A549 (cell line): ENCODE results near the gene FSTL4. TPM values are rescaled to one million over a fixed set of nuclear protein-coding genes. Genes with fewer than 3 reads are reported as not detected.

Experiments
- ATAC-seq, 2 experiments: fragments of 200-7000 bp in 1 of 2; fragments of >200 bp in 1 of 2; cut with Nextera tagmentation in 1 of 2; cut with Tn5 transposase in 1 of 2; 3 replicates each; pipeline versions ENCODE4 v1.8.0 to v1.9.1; 2018 to 2020; ENCODE audit warnings: mild to moderate bottlenecking in 1 of 2, moderate library complexity in 1 of 2
- CTCF ChIA-PET: fragments of 300-600 bp; sonication (Branson Sonifier 250); formaldehyde crosslinking; extraction: SDS; loops from one replicate; lab custom pipeline; 2021; ENCODE audit warnings: antibody characterized with exemption, inconsistent platforms; lab: Yijun Ruan, JAX
- POLR2A ChIA-PET: fragments of 350-600 bp; formaldehyde crosslinking; extraction: SDS; loops from one replicate; lab custom pipeline; 2021; ENCODE audit warnings: antibody characterized with exemption, inconsistent platforms; lab: Yijun Ruan, JAX
- DNase-seq, 2 experiments: peaks; one replicate each; pipeline versions ENCODE4 v3.0.0 to v3.0.0-alpha.2; 2011 to 2016; ENCODE audit warnings: low read depth in 1 of 2, low spot score in 1 of 2
- FAIRE-seq: peaks from 2 replicates; lab custom pipeline; 2011; peaks lifted over from hg19 to GRCh38; lab: Jason Lieb, UNC
- H3K27ac ChIP-seq, 2 experiments: fragments of >200 bp; sonication (Bioruptor Twin); formaldehyde crosslinking; 3 replicates each; pipeline ENCODE4 v1.5.1; 2016 to 2017
- H3K4me1 ChIP-seq: fragments of >200 bp; sonication (Bioruptor Twin); formaldehyde crosslinking; 3 replicates; pipeline ENCODE4 v1.6.1; 2016
- H3K4me2 ChIP-seq: fragments of >200 bp; sonication (Bioruptor Twin); formaldehyde crosslinking; 3 replicates; pipeline ENCODE4 v1.6.1; 2016
- H3K4me3 ChIP-seq: fragments of >200 bp; sonication (Bioruptor Twin); formaldehyde crosslinking; 3 replicates; pipeline ENCODE4 v1.5.1; 2016
- H3K9me3 ChIP-seq: fragments of >200 bp; sonication (Bioruptor Twin); formaldehyde crosslinking; 3 replicates; pipeline ENCODE4 v1.6.1; 2016
- BHLHE40 ChIP-seq: IDR thresholded peaks from 2 replicates; pipeline ENCODE4 v1.6.1; 2012; ENCODE audit warnings: low read depth, low read length, inconsistent platforms
- CBX2 ChIP-seq: fragments of 200-600 bp; sonication (generic); IDR thresholded peaks from 2 replicates; pipeline ENCODE4 v1.6.1; 2016; ENCODE audit warnings: low read depth, mild to moderate bottlenecking, borderline replicate concordance
- CHD4 ChIP-seq: fragments of 200-600 bp; sonication (generic); IDR thresholded peaks from 2 replicates; pipeline ENCODE4 v1.6.1; 2016; ENCODE audit warnings: antibody characterized with exemption, mild to moderate bottlenecking, borderline replicate concordance
- EHF ChIP-seq: fragments of 250-450 bp; sonication (Bioruptor Pico); IDR thresholded peaks from 2 replicates; pipeline ENCODE4 v1.5.0; 2020; ENCODE audit warnings: mild to moderate bottlenecking
- EHMT2 ChIP-seq: fragments of 200-600 bp; sonication (generic); IDR thresholded peaks from 2 replicates; pipeline ENCODE4 v1.6.1; 2016; ENCODE audit warnings: antibody characterized with exemption, low read depth, mild to moderate bottlenecking, moderate library complexity
- ELK1 ChIP-seq: fragments of 150-350 bp; IDR thresholded peaks from 2 replicates; pipeline ENCODE4 v1.6.1; 2014; ENCODE audit warnings: low read depth, mild to moderate bottlenecking, low read length
- EP300 ChIP-seq, 2 experiments: fragments of >200 bp; sonication (Bioruptor Twin); formaldehyde crosslinking; IDR thresholded peaks; 2 replicates in 1 of 2; 3 replicates in 1 of 2; pipeline ENCODE4 v1.6.1; 2016 to 2017
- ESRRA ChIP-seq: fragments of 150-350 bp; IDR thresholded peaks from 2 replicates; pipeline ENCODE4 v1.6.1; 2014; ENCODE audit warnings: mild to moderate bottlenecking, low read length, borderline replicate concordance
- FOSB ChIP-seq: fragments of 250-450 bp; sonication (Bioruptor Pico); IDR thresholded peaks from 2 replicates; pipeline ENCODE4 v1.5.0; 2020; ENCODE audit warnings: mild to moderate bottlenecking, moderate library complexity
- FOSL2 ChIP-seq, 2 experiments: fragments of 450-650 bp in 1 of 2; fragments of >200 bp in 1 of 2; sonication (Bioruptor Twin) in 1 of 2; formaldehyde crosslinking; IDR thresholded peaks; 2 replicates each; pipeline versions ENCODE4 v1.5.0 to v1.6.1; 2016 to 2020; ENCODE audit warnings: mild to moderate bottlenecking in 1 of 2, moderate library complexity in 1 of 2
- HDAC2 ChIP-seq: fragments of 200-600 bp; sonication (generic); IDR thresholded peaks from 2 replicates; pipeline ENCODE4 v1.6.1; 2016
- HMGXB4 ChIP-seq: fragments of 250-450 bp; sonication (Bioruptor Pico); IDR thresholded peaks from 2 replicates; pipeline ENCODE4 v1.5.0; 2021; ENCODE audit warnings: mild to moderate bottlenecking, moderate library complexity, borderline replicate concordance
- HOXA7 ChIP-seq: fragments of 250-450 bp; sonication (Bioruptor Pico); IDR thresholded peaks from 2 replicates; pipeline ENCODE4 v1.5.0; 2020; ENCODE audit warnings: mild to moderate bottlenecking, moderate library complexity
- HOXB5 ChIP-seq: fragments of 250-450 bp; sonication (Bioruptor Pico); IDR thresholded peaks from 2 replicates; pipeline ENCODE4 v1.5.0; 2020; ENCODE audit warnings: mild to moderate bottlenecking, moderate library complexity
- JUNB ChIP-seq: fragments of >200 bp; sonication (Bioruptor Twin); formaldehyde crosslinking; IDR thresholded peaks from 2 replicates; pipeline ENCODE4 v1.6.1; 2016
- KDM5A ChIP-seq: fragments of 200-600 bp; sonication (generic); IDR thresholded peaks from 2 replicates; pipeline ENCODE4 v1.6.1; 2016; ENCODE audit warnings: antibody characterized with exemption, mild to moderate bottlenecking
- MAFK ChIP-seq: fragments of 450-650 bp; IDR thresholded peaks from 2 replicates; pipeline ENCODE4 v1.6.1; 2014; ENCODE audit not compliant: partially characterized antibody
- MAZ ChIP-seq: fragments of 150-350 bp; IDR thresholded peaks from 2 replicates; pipeline ENCODE4 v1.6.1; 2014; ENCODE audit warnings: antibody characterized with exemption, low read depth, low read length, borderline replicate concordance
- MYC ChIP-seq: IDR thresholded peaks from 2 replicates; pipeline ENCODE4 v1.6.1; 2012; ENCODE audit warnings: mild to moderate bottlenecking, inconsistent platforms, low read length, improper control_type of control experiment, borderline replicate concordance
- NFE2L2 ChIP-seq: fragments of 150-350 bp; conservative IDR thresholded peaks from 2 replicates; pipeline ENCODE4 v1.6.1; 2014; ENCODE audit warnings: low read length
- POLR2A ChIP-seq: IDR thresholded peaks from 2 replicates; pipeline ENCODE4 v1.6.1; 2012; ENCODE audit warnings: mild to moderate bottlenecking, low read length
- POLR2AphosphoS2 ChIP-seq: conservative IDR thresholded peaks from 2 replicates; pipeline ENCODE4 v1.6.1; 2012; ENCODE audit warnings: low read length, improper control_type of control experiment, inconsistent platforms
- RARB ChIP-seq: fragments of 250-450 bp; sonication (Bioruptor Pico); IDR thresholded peaks from 2 replicates; pipeline ENCODE4 v1.8.0; 2021; ENCODE audit warnings: mild to moderate bottlenecking, moderate library complexity
- RFX5 ChIP-seq: fragments of 450-650 bp; IDR thresholded peaks from 2 replicates; pipeline ENCODE4 v1.7.1; 2014; ENCODE audit warnings: antibody characterized with exemption, mild to moderate bottlenecking, moderate library complexity
- RNF2 ChIP-seq: fragments of 200-600 bp; sonication (generic); IDR thresholded peaks from 2 replicates; pipeline ENCODE4 v1.6.1; 2016; ENCODE audit warnings: low read depth, mild to moderate bottlenecking, antibody characterized with exemption, moderate library complexity, borderline replicate concordance
- SMC3 ChIP-seq: fragments of >200 bp; sonication (Bioruptor Twin); formaldehyde crosslinking; IDR thresholded peaks from 3 replicates; pipeline ENCODE4 v1.6.1; 2018; ENCODE audit warnings: inconsistent platforms
- TFCP2L1 ChIP-seq: fragments of 250-450 bp; sonication (Bioruptor Pico); IDR thresholded peaks from 2 replicates; pipeline ENCODE4 v1.5.0; 2021; ENCODE audit warnings: mild to moderate bottlenecking
- ZC3H11A ChIP-seq: fragments of 450-650 bp; IDR thresholded peaks from 2 replicates; pipeline ENCODE4 v1.6.1; 2014; ENCODE audit warnings: antibody characterized with exemption, mild to moderate bottlenecking
- ZFP36 ChIP-seq: fragments of 450-650 bp; IDR thresholded peaks from 2 replicates; pipeline ENCODE4 v1.6.1; 2014; ENCODE audit warnings: borderline replicate concordance; ENCODE audit not compliant: partially characterized antibody
- ZNF302 ChIP-seq: fragments of 250-450 bp; sonication (Bioruptor Pico); IDR thresholded peaks from 2 replicates; pipeline ENCODE4 v1.9.0; 2021; ENCODE audit warnings: inconsistent platforms, mild to moderate bottlenecking, moderate library complexity
- ZSCAN20 ChIP-seq: fragments of 250-450 bp; sonication (Bioruptor Pico); IDR thresholded peaks from 2 replicates; pipeline ENCODE4 v1.8.0; 2022; ENCODE audit warnings: mild to moderate bottlenecking, moderate library complexity
- WGBS: methylation state at CpG from one replicate; pipeline ENCODE4 v1.1.6; 2017; ENCODE audit errors: missing lambda C conversion rate; 5-methylcytosine and 5-hydroxymethylcytosine counted together
- polyA plus RNA-seq, 4 experiments: library from polyadenylated mRNA; depleted of rRNA in 3 of 4; stranded (reverse); fragments of >200 nt; fragmentation: RNase III in 1 of 4; extraction: RNeasy Plus Mini Kit Qiagen cat#74134 plus additional on column Dnase treatment in 1 of 4; gene quantifications; 2 replicates in 3 of 4; 3 replicates in 1 of 4; pipeline ENCODE4 v1.2.3, GENCODE V29; 2011 to 2017
- TF ChIP-seq, protein P1 (sequence below): fragments of 250-450 bp; sonication (Bioruptor Pico); IDR thresholded peaks from 2 replicates; pipeline ENCODE4 v1.5.0; 2020; ENCODE audit warnings: low read depth, mild to moderate bottlenecking, moderate library complexity
- TF ChIP-seq, protein P2 (sequence below): IDR thresholded peaks from 2 replicates; pipeline ENCODE4 v1.6.1; 2012
- TF ChIP-seq, protein P3 (sequence below): fragments of >200 bp; sonication (Bioruptor Twin); formaldehyde crosslinking; IDR thresholded peaks from 2 replicates; pipeline ENCODE4 v1.6.1; 2016

The FSTL4 gene
- polyA plus RNA-seq, 2 of the 4 experiments (the other 2 are of a cell fraction) = 1.6 to 1.8 TPM

- H3K4me2 ChIP-seq = no peak overlapping the region
- no peak for ATAC-seq
- no peak for FAIRE-seq
- ChIA-PET CTCF (interaction anchor here (0.9 to 4.4 kb wide), 5 partner anchors 10 to 39 kb away, joined by 3 to 21 read pairs (median 4); no protein-coding TSS in a partner anchor), POLR2A (no interaction called here)
- H3K9me3 ChIP-seq = no peaks in the 10 kb centered on the region
- no peaks in the 10 kb centered on the region for H3K4me1 ChIP-seq
- no peak overlapping the region for H3K4me3 ChIP-seq
- WGBS = 54% methylated on average over 1 of the region's 1 CpG
- TF ChIP-seq BHLHE40 (no peak), JUNB (no peak), HDAC2 (no peak), POLR2AphosphoS2 (no peak), HOXA7 (no peak), TFCP2L1 (CRISPR knock-in tag) (no peak), MYC (no peak), MAZ (no peak), RFX5 (no peak), ELK1 (no peak), SMC3 (no peak), RNF2 (no peak), ESRRA (no peak)
- TF ChIP-seq, protein P1, sequence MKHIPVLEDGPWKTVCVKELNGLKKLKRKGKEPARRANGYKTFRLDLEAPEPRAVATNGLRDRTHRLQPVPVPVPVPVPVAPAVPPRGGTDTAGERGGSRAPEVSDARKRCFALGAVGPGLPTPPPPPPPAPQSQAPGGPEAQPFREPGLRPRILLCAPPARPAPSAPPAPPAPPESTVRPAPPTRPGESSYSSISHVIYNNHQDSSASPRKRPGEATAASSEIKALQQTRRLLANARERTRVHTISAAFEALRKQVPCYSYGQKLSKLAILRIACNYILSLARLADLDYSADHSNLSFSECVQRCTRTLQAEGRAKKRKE = no peak
- TF ChIP-seq, protein P2, sequence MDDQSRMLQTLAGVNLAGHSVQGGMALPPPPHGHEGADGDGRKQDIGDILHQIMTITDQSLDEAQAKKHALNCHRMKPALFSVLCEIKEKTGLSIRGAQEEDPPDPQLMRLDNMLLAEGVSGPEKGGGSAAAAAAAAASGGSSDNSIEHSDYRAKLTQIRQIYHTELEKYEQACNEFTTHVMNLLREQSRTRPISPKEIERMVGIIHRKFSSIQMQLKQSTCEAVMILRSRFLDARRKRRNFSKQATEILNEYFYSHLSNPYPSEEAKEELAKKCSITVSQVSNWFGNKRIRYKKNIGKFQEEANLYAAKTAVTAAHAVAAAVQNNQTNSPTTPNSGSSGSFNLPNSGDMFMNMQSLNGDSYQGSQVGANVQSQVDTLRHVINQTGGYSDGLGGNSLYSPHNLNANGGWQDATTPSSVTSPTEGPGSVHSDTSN = no peak
- TF ChIP-seq, protein P3, sequence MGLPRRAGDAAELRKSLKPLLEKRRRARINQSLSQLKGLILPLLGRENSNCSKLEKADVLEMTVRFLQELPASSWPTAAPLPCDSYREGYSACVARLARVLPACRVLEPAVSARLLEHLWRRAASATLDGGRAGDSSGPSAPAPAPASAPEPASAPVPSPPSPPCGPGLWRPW = no peak
- no peak overlapping the region for H3K27ac ChIP-seq
- DNase-seq = no peak
These were observed 313.3 kb downstream of the FSTL4 start for GRCh38 chr5:133299021-133299420.

DNA sequence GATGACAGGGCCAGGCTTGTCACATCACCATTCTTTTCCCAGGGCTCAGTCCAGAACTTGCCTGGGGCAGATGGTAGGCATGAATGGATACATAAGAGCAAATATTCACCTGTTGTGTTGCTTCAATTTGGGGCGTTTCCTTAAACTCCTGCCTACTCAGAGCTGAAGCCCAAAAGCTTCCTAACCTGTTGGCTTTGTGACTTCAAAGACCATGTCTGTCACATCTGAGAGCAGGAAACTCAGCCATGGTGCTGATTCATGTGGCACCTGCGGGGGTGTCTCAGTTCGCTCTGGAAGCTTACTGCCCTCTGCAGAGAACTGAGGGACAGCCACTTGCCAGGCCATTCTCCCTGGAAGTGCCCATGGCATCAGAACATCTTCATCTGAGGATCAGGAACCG, 313.9 kb downstream of the FSTL4 start:
- Histone ChIP-seq H3K4me2 (no peak overlapping the region), H3K4me3 (no peak overlapping the region), H3K27ac (no peak overlapping the region), H3K4me1 (no peaks in the 10 kb centered on the region), H3K9me3 (no peaks in the 10 kb centered on the region)
- CTCF ChIA-PET = interaction anchor here (0.9 to 4.4 kb wide), 5 partner anchors 10 to 187 kb away, joined by 3 to 21 read pairs (median 3); no protein-coding TSS in a partner anchor
- FAIRE-seq (no peak), DNase-seq (no peak), ATAC-seq (no peak)
- POLR2A ChIA-PET = no interaction called here
- 65% methylated on average over 3 of the region's 4 CpGs for WGBS
- no peak for TF ChIP-seq BHLHE40
- TF ChIP-seq MAZ = no peak
- TF ChIP-seq ZSCAN20 (CRISPR knock-in tag) = no peak
- no peak for TF ChIP-seq HDAC2
- no peak for TF ChIP-seq ZFP36
- TF ChIP-seq MYC = no peak
- TF ChIP-seq POLR2A = no peak
- no peak for TF ChIP-seq TFCP2L1 (CRISPR knock-in tag)
- TF ChIP-seq NFE2L2 = no peak
- no peak for TF ChIP-seq CHD4
- no peak for TF ChIP-seq EHF (CRISPR knock-in tag)
- TF ChIP-seq FOSL2 (IDR thresholded peaks at IDR 0.05) = no peak
- TF ChIP-seq FOSL2 (CRISPR knock-in tag; IDR thresholded peaks at IDR 0.05) = no peak

DNA sequence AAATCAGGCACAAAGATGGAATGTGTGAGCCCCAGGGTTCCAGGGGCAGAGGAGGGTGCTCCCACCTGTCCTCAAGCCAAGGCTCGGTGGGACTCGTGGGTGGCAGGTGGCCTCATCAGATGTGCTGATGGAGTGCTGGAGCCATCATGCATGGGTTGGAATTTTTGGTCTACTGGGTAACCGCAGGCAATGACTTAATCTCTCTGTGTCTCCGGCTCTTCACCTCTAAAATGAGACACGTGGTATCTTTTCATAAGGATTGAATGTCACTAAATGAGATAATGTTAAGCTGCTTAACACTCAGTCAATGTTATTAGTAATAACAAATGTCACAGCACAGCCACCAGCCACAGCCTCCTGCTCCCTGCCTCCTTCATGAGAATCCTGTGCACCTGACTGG, 315.0 kb downstream of the FSTL4 start:
- 61% methylated on average over 5 of the region's 5 CpGs for WGBS
- Histone ChIP-seq H3K27ac (no peak overlapping the region), H3K4me1 (peaks cover 6% of the 10 kb centered on the region), H3K4me2 (no peak overlapping the region), H3K4me3 (no peak overlapping the region), H3K9me3 (no peaks in the 10 kb centered on the region)
- FAIRE-seq = no peak
- ChIA-PET POLR2A (no interaction called here), CTCF (interaction anchor here (1.4 to 4.4 kb wide), 4 partner anchors 8 to 186 kb away, joined by 3 to 21 read pairs (median 5); no protein-coding TSS in a partner anchor)
- no peak for DNase-seq
- no peak for ATAC-seq
- TF ChIP-seq ZNF302 (CRISPR knock-in tag) = no peak
- TF ChIP-seq EP300 (IDR thresholded peaks at IDR 0.05) = no peak
- TF ChIP-seq RARB (CRISPR knock-in tag) = no peak
- TF ChIP-seq ZC3H11A = no peak
- TF ChIP-seq HMGXB4 (CRISPR knock-in tag) = no peak
- no peak for TF ChIP-seq CBX2
- no peak for TF ChIP-seq MAFK
- TF ChIP-seq EHMT2 = no peak
- no peak for TF ChIP-seq KDM5A
- TF ChIP-seq HOXB5 = no peak
- TF ChIP-seq FOSB (CRISPR knock-in tag) = no peak
